NOMO-1 (cell line): ENCODE measurements around the gene SMURF1.

ENCODE experiments used
- DNase-seq, 2 experiments: peaks; one replicate each; lab custom pipeline; 2025; ENCODE audit not compliant: unreplicated experiment in 2 of 2; lab: John Stamatoyannopoulos, UW

Gene SMURF1

GRCh38 chr7:99142727-99143520, 984 bp downstream of the SMURF1 start:
- peak; percentile 92 to 98 for DNase-seq

GRCh38 chr7:99141841-99142726, 1.8 kb downstream of the SMURF1 start:
- peak; percentile 70 to 76 for DNase-seq

GRCh38 chr7:99141334-99141733, 2.6 kb downstream of the SMURF1 start:
- no peak for DNase-seq

GRCh38 chr7:99140813-99141212, 3.1 kb downstream of the SMURF1 start:
- no peak for DNase-seq

- DNase-seq = peak; percentile 26 to 31
These were observed 4.9 kb downstream of the SMURF1 start for GRCh38 chr7:99139036-99139435.

- no peak for DNase-seq
These were observed 6.3 kb downstream of the SMURF1 start for GRCh38 chr7:99137411-99138180.

GRCh38 chr7:99135938-99136337, 8.0 kb downstream of the SMURF1 start:
- DNase-seq = no peak

- no peak for DNase-seq
These were observed 9.9 kb downstream of the SMURF1 start for GRCh38 chr7:99133766-99134564.

- no peak for DNase-seq
These were observed 11.2 kb downstream of the SMURF1 start for GRCh38 chr7:99132595-99133321.

- no peak for DNase-seq
These were observed 12.6 kb downstream of the SMURF1 start for GRCh38 chr7:99131290-99131689.

GRCh38 chr7:99129536-99129935, 14.4 kb downstream of the SMURF1 start:
- DNase-seq = no peak

GRCh38 chr7:99129001-99129400, 14.9 kb downstream of the SMURF1 start:
- DNase-seq = no peak

GRCh38 chr7:99128076-99128950, 15.6 kb downstream of the SMURF1 start:
- DNase-seq = no peak

- DNase-seq = no peak
These were observed 16.3 kb downstream of the SMURF1 start for GRCh38 chr7:99127636-99128035.

GRCh38 chr7:99126921-99127553, 16.9 kb downstream of the SMURF1 start:
- peak; percentile 72 to 75 for DNase-seq

GRCh38 chr7:99125505-99125865, 18.4 kb downstream of the SMURF1 start:
- DNase-seq = no peak

GRCh38 chr7:99124751-99125504, 19.0 kb downstream of the SMURF1 start:
- no peak for DNase-seq

- no peak for DNase-seq
These were observed 19.7 kb downstream of the SMURF1 start for GRCh38 chr7:99124236-99124635.
